Testis (tissue), 2 donors: ENCODE data around the gene ACTR8.

Source experiments
- POLR2A ChIP-seq: fragments of 450-650 bp; IDR thresholded peaks from one replicate; pipeline ENCODE4 v1.6.1; 2017; ENCODE audit warnings: antibody characterized with exemption, mild to moderate bottlenecking, moderate library complexity
- TF ChIP-seq, protein P1 (sequence below), 3 experiments: fragments of 450-650 bp in 2 of 3; fragments of 200-600 bp in 1 of 3; sonication (generic) in 1 of 3; IDR thresholded peaks; one replicate each; pipeline ENCODE4 v1.5.1; 2016 to 2019; ENCODE audit warnings: antibody characterized with exemption in 3 of 3, mild to moderate bottlenecking in 2 of 3, moderate library complexity in 1 of 3

- TF ChIP-seq, protein P1, sequence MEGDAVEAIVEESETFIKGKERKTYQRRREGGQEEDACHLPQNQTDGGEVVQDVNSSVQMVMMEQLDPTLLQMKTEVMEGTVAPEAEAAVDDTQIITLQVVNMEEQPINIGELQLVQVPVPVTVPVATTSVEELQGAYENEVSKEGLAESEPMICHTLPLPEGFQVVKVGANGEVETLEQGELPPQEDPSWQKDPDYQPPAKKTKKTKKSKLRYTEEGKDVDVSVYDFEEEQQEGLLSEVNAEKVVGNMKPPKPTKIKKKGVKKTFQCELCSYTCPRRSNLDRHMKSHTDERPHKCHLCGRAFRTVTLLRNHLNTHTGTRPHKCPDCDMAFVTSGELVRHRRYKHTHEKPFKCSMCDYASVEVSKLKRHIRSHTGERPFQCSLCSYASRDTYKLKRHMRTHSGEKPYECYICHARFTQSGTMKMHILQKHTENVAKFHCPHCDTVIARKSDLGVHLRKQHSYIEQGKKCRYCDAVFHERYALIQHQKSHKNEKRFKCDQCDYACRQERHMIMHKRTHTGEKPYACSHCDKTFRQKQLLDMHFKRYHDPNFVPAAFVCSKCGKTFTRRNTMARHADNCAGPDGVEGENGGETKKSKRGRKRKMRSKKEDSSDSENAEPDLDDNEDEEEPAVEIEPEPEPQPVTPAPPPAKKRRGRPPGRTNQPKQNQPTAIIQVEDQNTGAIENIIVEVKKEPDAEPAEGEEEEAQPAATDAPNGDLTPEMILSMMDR (IDR thresholded peaks at IDR 0.05): no peak
- no peak for TF ChIP-seq POLR2A
Measured at GRCh38 chr3:53892286-53892637, 10.3 kb upstream of the ACTR8 start.
